GM18951 (cell line): ENCODE results near the gene TSHR.
A peak's percentile ranks its signal among the peaks of the same experiment; 100 is the strongest.
"Not testable (repeated sequence)": the region's sequence is repeated elsewhere in the genome, so short reads cannot be mapped to it uniquely, and the experiment has no call there.

Experiments
- POLR2A ChIP-seq: IDR thresholded peaks from 4 replicates; pipeline ENCODE4 v1.6.1; 2011; ENCODE audit warnings: mild to moderate bottlenecking; ENCODE audit not compliant: insufficient read length, insufficient read depth; ENCODE audit errors: extremely low read depth
- in situ Hi-C: fragments of 300-500 bp; cut with MboI; formaldehyde crosslinking; loops from one replicate; pipeline ENCODE4 v1.12.0; 2022; ENCODE audit warnings: low sequenced_read_pairs, mixed read lengths, inconsistent platforms; ENCODE audit not compliant: unreplicated experiment

TSHR gene

DNA sequence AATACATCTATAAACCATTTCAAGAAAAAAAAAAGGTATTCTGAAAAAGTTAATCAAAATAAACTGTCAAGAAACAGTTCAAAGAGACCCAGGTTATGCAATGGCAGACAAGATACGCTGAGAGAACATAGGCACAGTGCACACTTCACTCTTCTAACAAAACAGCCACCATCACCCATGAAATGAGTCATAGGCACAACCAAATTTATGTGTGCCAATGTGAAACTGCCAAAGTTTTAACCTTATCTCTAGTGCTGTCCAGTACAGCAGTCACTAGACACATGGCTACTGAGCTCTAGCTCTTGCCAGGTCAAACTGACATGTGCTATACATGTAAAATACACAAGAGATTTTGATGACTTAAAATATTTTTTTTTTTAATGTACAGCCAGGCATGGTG, 15.3 kb upstream of the TSHR start:
- TF ChIP-seq POLR2A, result no peak
- in situ Hi-C loops, result no loop called here

DNA sequence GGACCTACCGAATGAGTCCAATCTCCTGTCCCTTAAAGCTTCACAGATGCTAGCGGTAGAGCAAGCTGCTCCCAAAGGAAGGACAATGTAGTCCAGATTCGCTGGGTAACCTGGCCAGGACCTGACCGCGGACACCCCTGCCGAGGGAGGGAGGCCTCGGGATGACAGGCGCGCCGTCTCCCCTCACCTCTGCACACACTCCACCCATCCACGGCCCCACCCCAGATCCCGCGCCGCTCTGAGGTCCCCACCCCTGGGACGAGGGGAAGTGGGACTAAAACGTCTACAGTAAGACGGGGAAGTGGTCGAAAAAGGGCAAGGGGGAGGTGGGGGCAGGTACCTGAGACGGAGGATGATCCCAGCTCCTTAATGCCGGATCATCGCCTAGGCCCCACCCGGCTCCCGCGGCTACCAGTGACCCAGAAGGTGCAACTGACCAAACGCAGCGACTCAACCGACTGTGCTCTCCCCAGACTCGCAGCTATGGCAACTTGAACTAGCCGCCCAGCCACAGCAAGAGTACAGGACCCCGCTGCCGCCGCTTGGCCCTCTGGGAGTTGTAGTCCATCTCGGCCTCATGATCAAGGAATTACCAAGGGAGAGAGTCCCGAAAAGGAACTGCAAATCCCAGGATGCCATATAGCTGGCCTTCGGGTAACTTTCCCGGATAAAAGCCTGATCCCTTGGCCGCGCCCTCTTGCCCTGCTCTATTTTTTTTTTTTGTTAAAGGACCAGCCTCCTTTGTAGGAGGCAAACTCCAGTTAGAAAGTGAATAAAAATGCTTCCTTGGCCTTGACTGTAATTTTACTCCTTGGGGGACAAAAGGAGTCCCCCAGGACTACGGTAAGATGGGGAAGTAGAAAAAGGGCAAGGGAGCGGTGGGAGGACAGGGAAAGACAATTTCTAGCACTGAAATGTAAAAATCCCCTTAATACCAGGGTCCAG, 13.9 kb upstream of the TSHR start, which contains the start of gene CEP128:
CEP128 (minus strand) TSS at position 498 of the 945 bp plus-strand sequence.
- peak; percentile 66 for TF ChIP-seq POLR2A

DNA sequence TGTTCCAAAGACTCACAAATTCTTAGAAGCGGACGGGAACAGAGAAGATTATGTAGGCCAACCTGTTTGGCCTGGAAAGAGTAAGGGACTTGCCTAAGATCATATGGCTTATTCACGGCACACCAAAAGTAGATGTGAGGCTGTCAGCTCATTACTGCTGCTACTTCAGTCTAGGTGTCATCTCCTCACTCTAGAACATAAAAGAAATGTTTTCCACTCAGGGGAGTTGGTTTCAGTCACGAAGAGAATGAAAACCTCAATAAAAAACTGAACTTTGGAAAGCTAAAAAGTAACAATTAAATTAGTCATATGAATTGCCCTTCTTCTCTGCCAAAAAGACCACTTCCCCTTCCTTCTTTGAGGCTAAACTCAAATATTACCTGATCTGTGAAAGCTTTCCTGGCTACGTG, 13.2 kb upstream of the TSHR start:
- in situ Hi-C loops, result no loop called here
- TF ChIP-seq POLR2A, result no peak

More for the DNA sequence above, 13.9 kb upstream of the TSHR start, which contains the start of gene CEP128:
- in situ Hi-C loops, result no loop called here

DNA sequence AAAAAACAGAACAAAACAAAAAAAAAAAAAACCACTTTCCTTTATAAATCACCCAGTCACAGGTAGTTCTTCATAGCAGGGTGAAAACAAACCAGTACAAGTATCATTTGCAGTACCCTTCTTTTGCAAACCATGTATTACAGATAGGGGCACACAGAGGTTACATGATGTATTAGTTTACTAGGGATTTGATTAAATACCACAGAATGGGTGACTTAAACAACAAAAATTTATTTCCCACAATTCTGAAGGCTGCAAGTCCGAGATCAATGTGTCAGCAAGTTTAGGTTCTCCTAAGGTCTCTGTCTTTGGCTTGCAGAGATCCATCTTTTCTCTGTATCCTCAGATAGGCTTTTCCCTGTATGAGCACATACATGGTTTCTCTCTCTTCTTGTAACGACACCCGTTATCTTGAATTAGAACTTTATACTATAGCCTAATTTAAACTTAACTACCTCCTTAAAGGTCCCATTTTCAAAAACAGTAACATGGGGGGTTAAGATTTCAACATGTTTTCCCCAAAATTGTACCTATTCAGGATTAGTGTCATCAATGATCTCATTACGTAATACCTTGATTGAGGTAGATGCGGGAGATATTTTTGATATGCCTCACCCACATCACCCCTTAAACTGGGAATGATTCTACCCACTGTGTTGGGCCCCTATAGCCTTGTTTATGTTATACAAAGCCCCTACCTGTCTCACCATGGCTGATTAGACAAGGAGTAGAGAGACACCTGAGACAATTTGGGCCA, 10.4 kb upstream of the TSHR start:
- in situ Hi-C loops, result no loop called here
- TF ChIP-seq POLR2A, result no peak

DNA sequence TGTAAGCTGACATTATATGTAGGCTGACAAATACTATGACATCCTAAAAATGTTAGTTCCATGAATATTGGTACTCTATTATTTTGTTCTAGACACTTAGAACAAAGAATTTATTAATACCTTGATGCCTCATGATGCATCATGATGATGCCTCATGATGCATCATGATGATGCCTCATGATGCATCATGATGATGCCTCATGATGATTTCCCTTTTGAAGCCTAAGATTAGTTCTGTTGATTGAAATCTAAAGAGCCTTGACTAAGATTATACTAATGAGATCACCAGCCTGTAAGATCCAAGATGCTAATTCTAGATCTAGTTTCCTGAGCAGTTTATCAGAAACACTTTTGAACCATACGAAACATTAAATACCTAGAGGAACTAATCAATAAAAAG, 9.2 kb upstream of the TSHR start:
- no peak for TF ChIP-seq POLR2A
- in situ Hi-C loops, result no loop called here

DNA sequence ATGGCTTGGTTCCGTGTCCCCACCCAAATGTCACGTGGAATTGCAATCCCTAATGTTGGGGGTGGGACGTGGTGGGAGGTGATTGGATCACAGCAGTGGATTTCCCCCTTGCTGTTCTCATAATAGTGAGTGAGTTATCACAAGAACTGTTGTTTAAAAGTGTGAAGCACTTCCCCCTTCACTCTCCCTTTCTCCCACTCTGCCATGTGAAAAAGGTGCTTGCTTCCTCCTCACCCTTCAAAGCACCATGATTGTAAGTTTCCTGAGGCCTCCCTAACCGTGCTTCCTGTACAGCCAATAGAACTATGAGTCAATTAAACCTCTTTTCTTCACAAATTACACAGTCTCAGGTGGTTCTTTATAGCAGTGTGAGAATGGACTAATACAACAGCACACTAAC, 8.6 kb upstream of the TSHR start:
- in situ Hi-C loops, result no loop called here
- no peak for TF ChIP-seq POLR2A

DNA sequence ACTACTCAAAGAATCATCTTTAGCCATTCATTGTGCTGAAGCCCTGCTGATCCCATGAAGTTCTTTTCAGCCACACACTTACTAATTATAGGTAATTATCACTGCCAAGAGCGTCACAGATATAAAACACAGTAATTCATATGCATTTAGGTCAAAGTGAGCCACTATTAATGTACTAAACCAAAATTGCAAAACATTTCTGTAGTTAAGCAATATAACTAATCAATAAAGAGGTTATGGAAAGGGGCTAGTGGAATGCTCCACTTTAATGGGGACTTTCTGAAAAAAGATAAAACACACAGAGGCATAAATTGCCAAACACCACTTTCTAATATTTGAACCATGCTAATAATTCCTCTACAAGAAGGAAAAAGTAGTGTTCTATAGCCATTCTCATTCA, 7.1 kb upstream of the TSHR start:
- TF ChIP-seq POLR2A, result no peak
- in situ Hi-C loops, result no loop called here

DNA sequence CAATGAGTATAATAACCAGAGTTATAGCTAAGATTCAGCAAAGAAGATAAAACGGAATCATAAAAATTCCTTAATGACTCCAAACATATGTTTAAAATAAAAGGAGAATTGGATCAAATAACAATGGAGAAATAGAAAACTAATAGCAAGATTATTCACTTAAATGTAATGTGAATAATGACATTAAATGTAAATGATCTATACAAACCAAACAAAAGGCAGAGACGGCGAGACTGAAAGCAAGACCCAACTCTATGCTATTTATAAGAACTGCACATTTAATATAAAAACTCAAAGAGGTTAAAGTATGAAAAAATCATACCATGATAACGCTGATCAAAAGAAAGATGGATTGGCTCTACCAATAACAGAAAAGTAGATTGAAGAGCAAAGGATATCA, 3.9 kb upstream of the TSHR start:
- in situ Hi-C loops, result no loop called here

DNA sequence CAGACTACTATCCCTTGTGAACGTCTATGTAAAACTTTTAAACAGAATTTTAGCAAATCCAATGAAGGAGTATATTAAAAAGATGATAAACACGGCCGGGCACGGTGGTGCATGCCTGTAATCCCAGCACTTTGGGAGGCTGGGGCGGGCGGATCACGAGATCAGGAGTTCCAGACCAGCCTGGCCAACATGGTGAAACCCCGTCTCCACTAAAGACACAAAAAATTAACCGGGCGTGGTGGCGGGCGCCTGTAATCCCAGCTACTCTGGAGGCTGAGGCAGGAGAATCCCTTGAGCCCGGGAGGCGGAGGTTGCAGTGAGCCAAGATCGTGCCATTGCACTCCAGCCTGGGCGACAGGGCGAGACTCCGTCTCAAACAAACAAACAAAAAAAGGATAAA, 2.2 kb upstream of the TSHR start:
- in situ Hi-C loops, result not testable (repeated sequence)

More for the DNA sequence above, 3.9 kb upstream of the TSHR start:
- no peak for TF ChIP-seq POLR2A

DNA sequence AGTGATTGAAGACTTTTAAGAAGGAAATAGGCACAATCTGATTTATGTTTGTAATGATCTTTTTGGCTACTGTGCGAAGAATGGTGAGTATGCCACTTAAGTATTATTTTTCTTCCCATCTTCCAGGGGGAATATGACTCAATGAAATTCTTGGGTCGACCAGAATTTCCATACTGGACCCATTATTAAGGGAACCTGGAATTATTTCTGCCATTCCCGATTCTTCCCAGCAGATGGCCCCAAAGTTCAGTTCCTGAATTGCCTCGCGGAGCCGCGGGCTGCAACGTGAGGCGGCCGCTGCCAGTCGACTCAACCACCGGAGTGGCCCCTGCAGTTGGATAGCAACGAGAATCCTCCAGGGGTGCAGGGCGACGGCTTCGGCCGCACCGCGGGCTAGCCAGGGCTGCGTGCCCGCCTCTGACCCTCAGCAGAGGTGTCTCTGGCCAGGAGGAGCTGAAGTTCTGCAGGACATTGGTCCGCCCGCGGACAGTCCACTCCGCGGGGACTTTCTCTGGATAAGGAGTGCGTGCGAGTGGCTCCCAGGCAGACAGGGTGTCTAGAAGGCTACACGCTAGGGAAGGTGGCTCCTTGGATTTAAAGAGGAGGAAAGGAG, 628 bp upstream of the TSHR start:
- TF ChIP-seq POLR2A, result no peak
- in situ Hi-C loops, result no loop called here

DNA sequence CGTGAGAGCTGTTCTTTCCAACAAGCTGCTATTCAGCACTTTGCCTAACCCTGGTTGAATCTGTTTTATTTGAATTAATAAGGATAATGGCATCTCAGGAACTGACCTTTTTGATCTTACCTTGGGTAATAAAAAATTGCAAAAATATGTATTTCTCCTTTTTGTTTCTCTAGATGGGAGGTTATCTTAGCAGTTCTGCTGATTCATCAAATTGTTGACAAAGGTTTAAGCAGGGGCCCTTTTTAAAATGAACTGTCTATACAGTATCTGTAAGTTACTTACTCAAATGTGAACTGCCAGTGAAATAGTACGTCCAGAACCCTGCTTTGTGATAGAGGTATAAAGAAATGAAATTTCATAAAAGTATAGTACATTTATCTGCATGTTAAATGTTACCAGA, 681 bp downstream of the TSHR start:
- no peak for TF ChIP-seq POLR2A
- in situ Hi-C loops, result no loop called here

DNA sequence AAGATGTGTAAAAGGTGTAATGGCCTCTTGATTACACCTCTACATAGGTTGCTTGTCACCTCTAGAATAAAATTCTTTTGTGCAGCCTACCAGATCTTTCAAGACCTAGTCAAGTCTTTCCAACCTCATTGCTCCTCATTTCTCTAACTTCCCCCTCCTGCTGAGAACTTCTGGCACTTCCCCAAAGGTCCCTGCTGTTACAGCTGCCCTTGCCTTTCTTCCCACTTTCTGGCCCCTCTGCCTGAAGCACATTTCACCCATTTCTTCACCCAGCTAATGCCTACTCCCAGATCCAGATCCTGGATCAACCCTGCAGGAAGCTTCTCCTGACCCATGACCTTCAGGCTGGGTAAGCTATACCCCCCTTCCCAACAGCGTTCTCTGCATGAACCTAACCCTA, 1.5 kb downstream of the TSHR start:
- in situ Hi-C loops, result no loop called here
- TF ChIP-seq POLR2A, result no peak

DNA sequence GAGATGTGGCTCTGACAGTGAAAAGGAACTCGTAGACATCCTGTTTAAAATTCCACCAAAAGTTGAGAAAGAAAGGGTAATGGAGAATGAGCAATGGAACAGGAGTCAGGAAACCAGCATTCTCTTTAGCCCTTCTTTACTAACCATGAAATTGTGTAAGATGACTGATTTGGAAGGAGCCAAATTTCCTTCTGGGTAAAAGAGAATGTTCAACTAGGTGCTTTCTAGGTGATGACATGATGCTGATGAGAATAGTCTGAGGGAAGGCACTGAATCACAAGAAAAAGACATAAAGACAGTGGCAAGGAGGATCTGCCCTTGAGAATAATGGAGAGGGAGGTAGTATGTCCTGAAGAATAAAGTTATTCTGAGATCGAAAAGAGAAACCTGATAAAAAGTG, 2.2 kb downstream of the TSHR start:
- TF ChIP-seq POLR2A, result no peak
- in situ Hi-C loops, result no loop called here
